ENCODE measurements around the gene MEIS1. TPM values are rescaled to one million over a fixed set of nuclear protein-coding genes. Genes with fewer than 3 reads are reported as not detected.

MEIS1 gene
- polyA plus RNA-seq, 1 experiment: 107 TPM

DNA sequence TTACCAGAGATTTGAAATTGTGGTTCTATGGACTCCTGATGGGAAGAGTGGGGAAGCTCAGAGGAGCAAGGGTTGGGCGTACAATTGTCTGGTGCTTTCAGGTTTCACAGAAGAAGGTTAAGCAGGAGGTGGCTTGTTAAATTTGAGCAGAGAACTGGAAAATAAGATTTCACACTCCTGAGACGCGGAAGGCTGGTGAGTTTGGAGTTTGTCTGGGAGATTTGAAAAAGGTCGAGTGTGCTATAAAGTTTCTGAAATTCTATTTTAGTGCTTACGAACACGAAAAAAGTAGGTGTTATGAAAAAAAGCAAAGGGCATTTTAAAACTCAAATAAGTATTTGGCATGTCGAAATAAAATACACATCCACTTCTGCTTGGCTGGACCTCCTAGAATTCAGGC is 170.1 kb downstream of the MEIS1 start:
- no peak overlapping the region for H3K27ac ChIP-seq (ENCODE audit: low read depth, low read length)
- H3K27me3 ChIP-seq (ENCODE audit: control insufficient read depth, insufficient read depth, low read length): no peaks in the 10 kb centered on the region
- TF ChIP-seq, protein P1, sequence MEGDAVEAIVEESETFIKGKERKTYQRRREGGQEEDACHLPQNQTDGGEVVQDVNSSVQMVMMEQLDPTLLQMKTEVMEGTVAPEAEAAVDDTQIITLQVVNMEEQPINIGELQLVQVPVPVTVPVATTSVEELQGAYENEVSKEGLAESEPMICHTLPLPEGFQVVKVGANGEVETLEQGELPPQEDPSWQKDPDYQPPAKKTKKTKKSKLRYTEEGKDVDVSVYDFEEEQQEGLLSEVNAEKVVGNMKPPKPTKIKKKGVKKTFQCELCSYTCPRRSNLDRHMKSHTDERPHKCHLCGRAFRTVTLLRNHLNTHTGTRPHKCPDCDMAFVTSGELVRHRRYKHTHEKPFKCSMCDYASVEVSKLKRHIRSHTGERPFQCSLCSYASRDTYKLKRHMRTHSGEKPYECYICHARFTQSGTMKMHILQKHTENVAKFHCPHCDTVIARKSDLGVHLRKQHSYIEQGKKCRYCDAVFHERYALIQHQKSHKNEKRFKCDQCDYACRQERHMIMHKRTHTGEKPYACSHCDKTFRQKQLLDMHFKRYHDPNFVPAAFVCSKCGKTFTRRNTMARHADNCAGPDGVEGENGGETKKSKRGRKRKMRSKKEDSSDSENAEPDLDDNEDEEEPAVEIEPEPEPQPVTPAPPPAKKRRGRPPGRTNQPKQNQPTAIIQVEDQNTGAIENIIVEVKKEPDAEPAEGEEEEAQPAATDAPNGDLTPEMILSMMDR (IDR thresholded peaks at IDR 0.05; ENCODE audit: low read depth, low read length): no peak
- no peak overlapping the region for H3K4me3 ChIP-seq (ENCODE audit: low read depth, low read length)
- POLR2A ChIA-PET: no interaction called here
- no peak for DNase-seq (ENCODE audit: low read depth, low spot score)
- CTCF ChIA-PET: interaction anchor here (0.5 kb wide), 1 partner anchor 422 kb away, joined by 3 read pairs; no protein-coding TSS in a partner anchor
- no peaks in the 10 kb centered on the region for H3K9me3 ChIP-seq (ENCODE audit: control insufficient read depth, insufficient read depth, low read length)

- TF ChIP-seq, protein P1 (IDR thresholded peaks at IDR 0.05; ENCODE audit: low read depth, low read length): no peak
- Histone ChIP-seq H3K9me3 (ENCODE audit: control insufficient read depth, insufficient read depth, low read length) (no peaks in the 10 kb centered on the region), H3K27me3 (ENCODE audit: control insufficient read depth, insufficient read depth, low read length) (no peaks in the 10 kb centered on the region), H3K27ac (ENCODE audit: low read depth, low read length) (no peak overlapping the region), H3K4me3 (ENCODE audit: low read depth, low read length) (no peak overlapping the region)
- DNase-seq (ENCODE audit: low read depth, low spot score): no peak
- ChIA-PET CTCF (no interaction called here), POLR2A (no interaction called here)
Measured at GRCh38 chr2:66607152-66607551, 172.2 kb downstream of the MEIS1 start.
